ENCODE data around the gene ZNF709.
"Not testable (repeated sequence)": the region's sequence is repeated elsewhere in the genome, so short reads cannot be mapped to it uniquely, and the experiment has no call there.

Gene ZNF709

GRCh38 chr19:12484371-12485051, at the start of gene ZNF709:
Gene ZNF709, minus strand, starts transcription at chr19:12484816. Its CDS starts 159 bp downstream, at chr19:12484657.
- peak; percentile 68 for DNase-seq

- no peak for DNase-seq
Measured at GRCh38 chr19:12527034-12527836, 42.6 kb upstream of the ZNF709 start.

- no peak for DNase-seq
Measured at GRCh38 chr19:12526542-12526941, 41.9 kb upstream of the ZNF709 start.

- no peak for DNase-seq
Measured at GRCh38 chr19:12521996-12522395, 37.4 kb upstream of the ZNF709 start.

GRCh38 chr19:12513531-12514061, 29.0 kb upstream of the ZNF709 start:
- no peak for DNase-seq

- DNase-seq = no peak
Measured at GRCh38 chr19:12497032-12497431, 12.4 kb upstream of the ZNF709 start.

- DNase-seq = no peak
Measured at GRCh38 chr19:12496480-12496879, 11.9 kb upstream of the ZNF709 start.

GRCh38 chr19:12495002-12495802, 10.6 kb upstream of the ZNF709 start:
- peak; percentile 86 for DNase-seq

- no peak for DNase-seq
Measured at GRCh38 chr19:12494260-12494860, 9.7 kb upstream of the ZNF709 start.

GRCh38 chr19:12486265-12486783, 1.7 kb upstream of the ZNF709 start:
- not testable (repeated sequence) for DNase-seq

GRCh38 chr19:12485571-12485970, 955 bp upstream of the ZNF709 start:
- no peak for DNase-seq

GRCh38 chr19:12485052-12485416, 418 bp upstream of the ZNF709 start:
- DNase-seq = no peak

- no peak for DNase-seq
Measured at GRCh38 chr19:12484011-12484370, 625 bp downstream of the ZNF709 start.

- no peak for DNase-seq
Measured at GRCh38 chr19:12482509-12482886, 2.1 kb downstream of the ZNF709 start.

GRCh38 chr19:12481781-12482508, 2.7 kb downstream of the ZNF709 start:
- DNase-seq = no peak

- DNase-seq = no peak
Measured at GRCh38 chr19:12478234-12478941, 6.2 kb downstream of the ZNF709 start.

GRCh38 chr19:12467651-12468050, 17.0 kb downstream of the ZNF709 start:
- DNase-seq = not testable (repeated sequence)

- no peak for DNase-seq
Measured at GRCh38 chr19:12465211-12465610, 19.4 kb downstream of the ZNF709 start.

- no peak for DNase-seq
Measured at GRCh38 chr19:12464769-12465168, 19.8 kb downstream of the ZNF709 start.

- not testable (repeated sequence) for DNase-seq
Measured at GRCh38 chr19:12464139-12464538, 20.5 kb downstream of the ZNF709 start.

GRCh38 chr19:12453495-12453894, 31.1 kb downstream of the ZNF709 start:
- no peak for DNase-seq
